GM21526 (cell line): ENCODE measurements around the gene ABR.
A peak's percentile ranks its signal among the peaks of the same experiment; 100 is the strongest.
"Not testable (repeated sequence)": the region's sequence is repeated elsewhere in the genome, so short reads cannot be mapped to it uniquely, and the experiment has no call there.

ENCODE experiments used
- ATAC-seq: cut with Tn5 transposase; IDR thresholded peaks from one replicate; pipeline ENCODE4 v1.9.1; 2021; ENCODE audit warnings: moderate library complexity; ENCODE audit not compliant: unreplicated experiment, low FRiP score

ABR gene

GRCh38 chr17:1202291-1202690 is 22.5 kb upstream of the ABR start:
- ATAC-seq = no peak

DNA sequence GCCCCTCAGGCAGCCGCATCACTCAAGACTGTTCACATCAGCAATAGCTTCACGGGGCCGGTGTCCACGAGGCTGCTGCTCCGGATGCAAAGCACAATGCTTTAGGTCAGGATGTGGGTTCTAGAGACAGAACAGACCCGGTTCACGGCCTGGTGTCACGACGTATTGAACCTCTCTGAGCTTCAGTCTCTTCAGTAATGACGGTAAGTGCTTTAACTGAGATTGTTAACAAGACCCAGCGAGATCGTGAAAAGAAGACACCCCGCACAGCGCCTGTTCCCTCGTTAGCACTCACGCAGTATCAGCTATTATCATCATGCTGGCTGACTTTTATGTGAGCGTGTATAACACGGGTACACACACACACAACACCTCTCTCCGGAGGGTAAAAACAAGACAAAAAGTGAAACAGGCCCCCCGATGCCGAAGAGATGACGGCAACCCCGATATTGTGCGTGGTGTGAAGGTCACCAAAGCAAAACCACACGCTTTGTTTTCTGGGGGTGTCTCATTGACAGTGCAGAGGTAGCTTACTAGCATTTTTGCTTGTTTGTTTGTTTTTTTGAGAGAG is 21.4 kb upstream of the ABR start:
- ATAC-seq = no peak

DNA sequence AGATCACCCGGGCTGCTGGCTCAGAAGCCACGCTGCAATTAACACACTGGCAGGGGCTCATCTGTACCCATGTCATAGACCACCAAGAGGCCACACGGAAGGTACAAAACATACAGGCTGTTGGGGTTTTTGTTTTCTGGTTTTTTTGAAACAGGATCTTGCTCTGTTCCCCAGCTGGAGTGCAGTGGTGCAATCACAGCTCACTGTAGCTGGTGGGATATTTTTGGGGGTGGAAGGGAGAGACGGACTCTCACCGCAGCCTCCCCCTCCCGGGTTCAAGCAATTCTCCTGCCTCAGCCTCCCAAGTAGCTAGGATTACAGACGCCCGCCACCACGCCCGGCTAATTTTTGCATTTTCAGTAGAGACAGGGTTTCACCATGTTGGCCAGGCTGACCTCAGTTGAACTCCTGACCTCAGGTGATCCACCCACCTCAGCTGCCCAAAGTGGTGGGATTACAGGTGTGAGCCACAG is 19.5 kb upstream of the ABR start:
- not testable (repeated sequence) for ATAC-seq

- no peak for ATAC-seq
Observed at GRCh38 chr17:1197781-1198490, 18.2 kb upstream of the ABR start.

GRCh38 chr17:1197379-1197778 is 17.6 kb upstream of the ABR start:
- ATAC-seq = no peak

DNA sequence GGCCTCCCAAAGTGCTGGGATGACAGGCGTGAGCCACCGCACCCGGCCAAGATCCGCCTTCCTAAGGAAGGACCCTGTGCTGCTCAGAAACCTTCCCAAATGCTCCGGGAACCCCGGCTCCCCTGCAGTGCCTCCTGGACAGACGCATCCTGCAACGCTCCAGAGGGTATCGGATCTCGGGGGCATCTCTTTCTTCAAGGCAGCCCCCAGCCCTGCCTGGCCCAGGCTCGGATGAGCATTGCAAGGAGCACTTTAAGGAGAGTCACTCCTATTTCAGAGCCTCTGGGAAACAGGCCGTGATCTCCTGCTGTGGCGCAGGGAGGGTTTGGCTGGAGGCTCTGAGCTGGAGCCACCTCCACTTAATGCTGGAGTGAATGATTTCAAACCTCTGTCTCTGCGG is 17.2 kb upstream of the ABR start:
- no peak for ATAC-seq

GRCh38 chr17:1192911-1193699 is 13.3 kb upstream of the ABR start:
- no peak for ATAC-seq

GRCh38 chr17:1190751-1191331 is 11.1 kb upstream of the ABR start:
- no peak for ATAC-seq

DNA sequence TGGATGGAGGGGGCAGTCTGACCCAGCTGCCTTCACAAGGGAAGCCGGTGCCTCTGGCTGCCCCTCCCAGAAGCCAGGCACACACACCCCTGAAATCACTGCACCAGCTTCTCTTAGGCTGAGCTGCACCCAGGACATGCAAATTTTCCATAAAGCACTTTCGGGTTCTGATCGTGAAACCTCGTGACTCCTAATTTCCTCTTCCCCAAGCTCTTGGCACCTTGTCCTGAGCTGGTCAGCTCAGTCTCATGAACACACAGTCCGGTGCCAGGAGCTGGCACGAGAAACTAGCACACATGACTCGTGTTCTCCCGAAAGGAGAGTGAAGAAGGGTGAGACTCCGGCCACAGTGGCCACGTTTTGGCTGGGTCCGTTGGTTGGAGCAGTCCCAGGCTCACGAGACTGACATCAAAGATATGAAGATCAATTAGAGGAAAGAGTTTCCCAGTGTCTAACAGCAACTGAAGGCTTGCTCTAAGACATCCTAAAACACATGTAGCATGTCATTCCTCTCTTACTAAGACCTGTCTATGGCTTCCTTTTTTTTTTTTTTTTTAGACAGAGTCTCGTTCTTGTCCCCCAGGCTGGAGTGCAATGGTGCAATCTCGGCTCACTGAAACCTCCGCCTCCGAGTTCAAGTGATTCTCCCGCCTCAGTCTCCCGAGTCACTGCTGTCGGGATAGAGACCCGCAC is 9.2 kb upstream of the ABR start:
- ATAC-seq = no peak

- no peak for ATAC-seq
Observed at GRCh38 chr17:1186923-1187771, 7.4 kb upstream of the ABR start.

GRCh38 chr17:1186214-1186820 is 6.5 kb upstream of the ABR start:
- no peak for ATAC-seq

DNA sequence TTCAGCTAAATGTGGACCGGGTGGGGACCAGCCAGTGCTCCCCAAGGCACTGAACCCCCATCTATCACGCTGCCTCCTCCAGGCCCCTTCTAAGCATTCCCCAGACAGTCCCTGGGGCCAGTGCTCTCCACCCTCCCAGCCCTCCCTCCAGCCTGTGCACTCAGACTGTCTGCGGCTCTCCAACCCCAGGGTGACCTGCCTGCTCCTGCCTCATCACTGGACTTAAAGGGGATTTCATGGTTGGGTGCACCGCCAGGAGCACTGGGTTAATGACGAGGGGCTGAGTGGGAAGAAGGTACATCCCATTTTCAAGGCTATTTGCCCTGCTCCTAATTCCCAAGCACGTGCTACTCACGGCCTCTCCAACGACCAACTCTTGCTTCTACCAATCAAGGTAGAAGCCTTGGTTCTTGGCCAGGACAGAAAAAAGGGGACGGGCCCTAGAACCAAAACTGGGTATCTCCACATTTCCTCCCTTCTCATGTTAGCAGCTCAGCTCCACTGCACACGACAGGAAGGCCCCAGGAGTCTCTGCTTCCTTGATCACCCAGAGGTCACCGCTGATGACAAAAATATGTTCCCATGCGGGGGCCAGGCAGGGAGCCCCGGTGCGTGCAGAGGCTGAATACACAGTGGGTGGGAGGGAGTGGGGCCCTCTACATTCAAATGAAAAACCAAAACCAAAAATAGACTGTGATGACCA is 3.5 kb upstream of the ABR start:
- peak; percentile 33 for ATAC-seq

DNA sequence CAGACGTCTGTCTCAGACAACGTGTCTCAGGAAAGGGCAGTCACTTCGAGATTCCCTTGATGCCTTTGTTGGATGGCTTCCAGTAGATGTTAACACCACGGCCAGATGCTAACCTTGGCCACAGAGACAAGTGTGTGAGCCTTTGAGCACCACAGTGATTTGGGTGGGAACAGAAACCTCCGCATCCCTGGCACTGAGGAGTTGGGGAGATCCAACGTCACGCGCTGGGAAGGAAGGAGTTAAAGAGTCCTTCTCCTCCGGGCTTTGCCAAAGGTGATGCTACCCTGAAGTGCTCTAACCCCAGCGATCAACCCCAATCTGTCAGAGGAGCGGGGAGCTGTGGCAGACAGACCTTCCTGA is 3.0 kb upstream of the ABR start:
- no peak for ATAC-seq

DNA sequence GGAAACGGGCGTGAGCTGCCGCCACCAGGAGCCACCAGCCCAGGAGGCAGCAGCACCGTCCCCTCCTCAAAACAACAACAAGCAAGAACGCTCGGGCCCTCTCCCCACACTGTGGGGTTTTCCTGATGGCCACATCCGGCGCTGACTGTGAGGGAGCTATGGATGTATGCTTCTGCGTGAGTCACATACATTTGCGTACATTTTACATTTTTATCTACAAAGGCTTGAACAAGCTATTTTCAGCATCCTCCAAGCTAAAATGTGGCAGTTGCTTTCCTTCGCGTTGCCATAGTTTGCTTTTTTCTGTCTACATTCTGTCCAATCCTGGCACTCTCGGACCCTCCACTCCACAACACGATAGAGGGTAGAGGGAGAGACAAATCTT is 2.0 kb upstream of the ABR start:
- no peak for ATAC-seq

DNA sequence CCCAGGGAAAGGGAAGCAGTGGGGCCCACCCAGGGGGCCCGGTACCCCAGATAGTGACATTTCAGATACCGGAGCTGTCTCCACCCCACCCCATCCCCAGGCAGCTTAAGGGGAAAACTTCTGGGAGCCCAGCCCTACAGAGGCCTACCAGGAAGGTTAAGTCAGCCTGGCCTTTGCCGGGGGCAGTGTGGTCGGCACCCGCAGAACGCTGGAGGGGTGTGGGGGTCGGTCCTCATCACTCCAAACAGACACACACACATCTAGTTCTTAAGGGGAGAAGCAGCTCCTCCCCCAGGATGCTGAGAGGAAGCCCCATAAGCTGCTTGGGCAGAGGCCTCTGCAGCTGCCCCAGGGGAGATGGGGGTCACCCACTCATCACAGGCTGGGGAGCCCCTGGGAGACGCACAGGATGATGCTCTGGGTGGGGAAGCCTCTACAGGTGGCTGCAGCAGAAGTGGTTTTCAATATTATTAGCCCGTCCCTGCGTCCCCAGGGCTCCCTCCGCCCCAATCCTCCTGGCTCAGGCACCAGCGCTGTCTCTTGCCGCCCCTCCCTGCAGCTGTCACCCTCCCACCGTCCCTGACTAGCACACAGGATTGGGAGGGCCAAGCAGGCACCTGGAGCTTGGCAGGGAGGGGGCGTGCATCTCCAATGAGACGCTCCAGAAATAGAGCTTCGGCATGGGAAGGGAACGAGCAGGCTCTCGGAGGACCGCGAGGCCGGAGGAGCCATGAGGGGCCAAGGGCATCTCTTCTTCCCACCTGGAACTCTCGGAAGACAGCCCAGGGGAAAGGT is 1.4 kb upstream of the ABR start:
- no peak for ATAC-seq

DNA sequence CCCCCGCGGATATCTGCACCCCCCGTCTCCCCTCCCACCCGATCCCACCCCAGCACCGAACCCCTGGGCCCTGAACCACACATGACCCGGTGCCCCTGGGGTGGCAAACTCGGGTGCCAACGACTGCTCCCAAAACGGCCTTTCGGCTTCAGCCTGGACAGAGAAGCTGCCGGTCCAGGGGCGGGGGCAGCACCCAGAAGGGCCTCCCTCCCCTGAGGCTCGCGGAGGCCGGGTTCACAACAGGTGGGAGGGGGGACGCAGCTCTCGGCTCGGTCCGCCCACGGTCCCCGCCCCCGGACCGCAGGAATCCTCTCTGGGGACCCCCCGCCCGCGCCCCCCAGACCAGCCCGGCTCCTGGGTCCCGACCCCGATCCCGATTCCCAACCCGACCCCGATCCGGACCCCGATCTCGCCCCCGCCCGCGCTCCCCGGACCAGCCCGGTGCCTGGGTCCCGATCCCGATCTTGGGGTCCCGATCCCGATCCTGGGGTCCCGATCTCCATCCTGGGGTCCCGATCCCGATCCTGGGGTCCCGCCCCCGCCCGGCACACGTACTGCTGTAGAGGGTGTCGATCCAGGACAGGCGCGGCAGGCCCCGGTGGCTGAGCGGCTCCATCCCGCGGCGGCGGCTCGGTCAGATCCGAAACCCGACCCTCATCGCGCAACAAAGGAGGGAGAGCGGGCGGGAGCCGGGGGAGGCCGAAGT is 516 bp downstream of the ABR start:
- no peak for ATAC-seq

DNA sequence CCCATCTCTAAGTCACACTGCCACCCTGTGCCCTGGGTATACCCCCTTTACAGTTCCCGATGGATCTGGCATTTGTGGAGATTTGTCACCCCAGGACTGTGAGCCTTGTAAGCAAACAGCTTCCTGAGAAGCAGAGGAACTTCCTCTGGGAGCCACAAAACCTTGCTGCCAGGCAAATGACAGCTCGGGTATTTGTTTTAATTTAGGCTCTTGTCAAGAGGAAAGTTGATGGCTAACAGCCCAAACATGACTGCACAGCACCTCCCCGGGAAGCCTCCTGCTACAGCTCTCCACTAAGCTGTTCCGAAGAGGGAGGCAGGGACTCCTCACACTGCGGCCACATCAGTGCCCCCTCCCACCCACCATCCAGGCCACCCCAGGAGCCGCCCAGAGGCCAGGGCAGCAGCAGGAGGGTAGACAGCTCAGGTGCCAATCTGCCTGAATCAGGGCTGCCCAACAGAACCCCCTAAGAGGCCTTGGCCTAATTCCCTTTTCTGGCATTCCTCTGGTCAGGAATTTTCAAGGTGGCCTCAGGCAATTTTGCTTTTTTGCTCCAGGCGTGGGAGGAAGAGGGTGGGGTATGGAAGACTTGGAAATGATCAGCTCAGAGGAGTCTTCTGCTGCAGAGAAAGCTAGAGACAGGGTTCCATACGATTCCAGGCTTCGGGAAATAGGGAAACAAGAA is 2.6 kb downstream of the ABR start:
- ATAC-seq = no peak
